GM18511 (cell line): ENCODE results near the gene INO80C.
"Not testable (repeated sequence)": the region's sequence is repeated elsewhere in the genome, so short reads cannot be mapped to it uniquely, and the experiment has no call there.

Experiments
- ATAC-seq: cut with Tn5 transposase; IDR thresholded peaks from one replicate; pipeline ENCODE4 v1.9.1; 2021; ENCODE audit warnings: mild to moderate bottlenecking, moderate library complexity; ENCODE audit not compliant: unreplicated experiment

Gene INO80C

GRCh38 chr18:35463827-35464226 lies 33.9 kb downstream of the INO80C start:
- no peak for ATAC-seq

DNA sequence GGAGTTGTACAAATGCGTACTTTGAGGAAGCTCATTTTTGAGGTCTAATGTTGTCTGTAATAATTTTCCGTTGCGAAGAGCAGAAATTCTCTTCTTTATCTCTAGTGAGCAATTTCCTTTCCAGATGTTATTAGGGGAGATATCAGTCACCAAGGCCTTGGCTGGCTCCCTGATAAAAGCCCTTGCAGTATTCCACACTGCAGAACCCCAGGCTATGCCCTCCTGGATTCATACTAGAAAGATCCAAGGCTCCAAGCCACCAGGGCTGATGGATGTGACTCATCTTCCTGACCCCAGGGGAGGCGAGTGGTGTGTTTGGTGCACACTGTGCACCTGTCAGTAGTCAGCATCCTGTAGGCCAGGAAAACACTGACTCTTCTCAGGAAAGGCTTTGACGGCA lies 34.7 kb downstream of the INO80C start:
- no peak for ATAC-seq

DNA sequence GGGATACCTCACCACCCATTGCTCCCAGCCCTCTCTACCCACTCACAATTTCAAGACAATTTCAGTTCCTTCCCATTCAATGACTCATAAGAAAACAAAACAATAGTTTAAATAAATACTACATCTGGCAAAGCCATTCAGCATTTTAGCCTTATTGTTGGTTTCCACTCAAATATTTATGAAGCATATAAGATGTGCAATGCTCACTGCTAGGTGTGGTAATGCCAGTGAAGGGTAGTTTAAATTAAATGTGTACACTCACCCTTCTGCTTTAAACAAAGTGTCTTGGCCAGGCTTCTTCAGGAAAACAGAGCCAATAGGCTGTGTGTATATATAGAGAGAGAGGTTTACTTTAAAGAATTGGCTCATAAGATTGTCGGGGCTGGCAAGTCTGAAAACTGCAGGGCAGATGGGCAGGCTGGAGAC lies 37.0 kb downstream of the INO80C start:
- ATAC-seq, result no peak

- ATAC-seq, result no peak
These were observed 37.8 kb downstream of the INO80C start for GRCh38 chr18:35459997-35460396.

DNA sequence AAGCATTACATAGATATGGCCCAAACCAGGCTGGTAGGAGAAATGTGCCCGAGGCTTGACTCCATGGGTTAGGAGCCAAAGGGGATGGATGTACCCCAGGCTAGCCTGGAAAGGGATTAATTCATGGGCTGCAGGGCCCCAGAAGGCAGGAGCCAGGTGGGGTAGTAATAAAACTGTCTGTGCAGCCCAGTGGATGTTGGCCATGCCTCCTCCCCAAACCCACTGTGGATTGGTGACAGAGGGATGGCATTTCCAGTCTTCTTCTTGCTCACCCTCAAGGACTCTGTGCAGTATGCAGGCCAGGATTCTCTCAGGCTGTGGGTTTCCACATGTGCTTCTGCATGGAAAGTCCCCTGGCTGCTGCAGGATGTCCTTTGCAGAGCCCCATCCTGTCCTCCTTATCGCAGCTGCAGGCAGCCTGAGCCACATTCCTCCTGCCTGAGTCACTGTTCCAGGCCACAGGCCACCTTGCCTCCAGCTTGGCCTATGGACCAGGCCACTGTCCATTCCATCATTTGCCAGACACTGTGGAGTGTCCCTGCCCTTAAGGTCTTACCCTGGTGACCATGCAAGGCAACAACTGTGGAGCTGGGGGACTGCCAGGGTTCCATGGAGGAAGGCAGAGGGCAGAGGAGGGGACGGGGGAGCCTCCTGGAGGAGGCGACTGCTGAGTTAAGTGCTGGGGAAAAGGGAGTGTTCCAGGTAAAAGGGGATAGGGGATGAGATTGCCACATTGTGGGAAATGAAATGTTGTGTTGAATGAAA lies 38.9 kb downstream of the INO80C start:
- peak; percentile 64 for ATAC-seq

- no peak for ATAC-seq
These were observed 39.5 kb downstream of the INO80C start for GRCh38 chr18:35458271-35458670.

DNA sequence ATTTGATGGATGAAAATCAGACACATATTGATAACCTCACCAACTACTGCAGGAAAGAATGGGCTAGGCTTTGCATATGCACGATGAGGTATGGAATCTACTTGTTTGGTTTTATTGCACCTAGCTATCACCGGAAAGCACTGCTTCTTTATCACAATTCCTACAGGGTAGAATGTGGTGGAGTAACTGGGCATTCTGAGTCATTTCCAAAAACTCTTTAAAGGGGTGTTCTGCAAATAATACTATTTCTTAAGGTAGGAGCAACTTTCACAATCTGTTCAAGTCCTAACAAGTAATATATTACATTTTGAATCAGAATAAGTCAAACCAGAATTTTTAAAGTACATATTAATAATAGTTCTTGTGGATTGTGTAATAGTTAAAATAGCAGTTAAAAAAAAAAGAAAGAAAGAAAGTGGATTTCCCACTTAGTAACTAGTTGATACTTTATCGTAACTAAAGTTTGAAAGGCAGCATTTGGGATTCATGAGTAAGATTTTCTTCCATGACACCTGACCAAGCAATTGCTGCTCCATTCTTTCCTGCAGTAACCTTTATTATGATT lies 40.5 kb downstream of the INO80C start:
- ATAC-seq, result no peak

DNA sequence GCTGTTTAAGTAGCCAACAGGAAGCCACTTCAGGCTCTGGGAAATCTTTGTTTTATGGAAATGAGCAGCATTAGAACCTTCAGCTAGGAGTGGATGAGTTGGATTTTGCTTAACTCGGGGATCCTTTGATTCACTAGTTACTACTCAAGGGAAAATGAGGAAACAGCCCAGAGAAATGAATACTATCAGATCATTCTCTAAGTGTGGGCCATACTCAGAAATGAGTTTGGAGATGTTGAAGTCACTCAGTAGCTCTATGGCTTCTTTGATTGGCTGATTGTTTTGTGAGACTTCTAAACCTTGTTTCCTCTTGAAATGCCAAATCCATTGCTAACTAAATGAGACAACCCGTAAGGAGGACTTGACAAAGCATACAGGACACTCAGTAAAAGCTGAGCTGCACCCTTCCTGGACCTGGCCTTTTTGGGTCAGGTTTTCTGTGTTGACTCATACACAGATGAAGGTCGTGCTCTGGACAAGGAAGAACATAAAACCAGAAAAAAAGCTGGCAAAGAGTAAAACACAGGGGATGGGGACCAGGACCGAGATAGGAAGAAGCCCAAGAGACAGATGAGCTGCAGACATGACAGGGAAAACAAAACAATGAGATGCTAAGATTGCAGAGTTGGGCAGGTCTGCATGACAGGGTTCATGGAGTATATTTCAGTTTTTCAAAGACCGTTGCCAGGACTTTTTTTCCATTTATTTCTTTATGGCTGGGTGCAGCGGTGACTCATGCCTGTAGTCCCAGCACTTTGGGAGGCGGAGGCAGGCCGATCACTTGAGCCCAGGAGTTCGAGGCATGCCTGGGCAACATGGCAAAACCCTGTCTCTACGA lies 41.6 kb downstream of the INO80C start:
- ATAC-seq, result no peak

GRCh38 chr18:35454803-35455202 lies 43.0 kb downstream of the INO80C start:
- ATAC-seq, result no peak

- not testable (repeated sequence) for ATAC-seq
These were observed 44.7 kb downstream of the INO80C start for GRCh38 chr18:35453065-35453464.

GRCh38 chr18:35451916-35452315 lies 45.8 kb downstream of the INO80C start:
- ATAC-seq, result no peak

GRCh38 chr18:35451032-35451431 lies 46.7 kb downstream of the INO80C start:
- no peak for ATAC-seq

DNA sequence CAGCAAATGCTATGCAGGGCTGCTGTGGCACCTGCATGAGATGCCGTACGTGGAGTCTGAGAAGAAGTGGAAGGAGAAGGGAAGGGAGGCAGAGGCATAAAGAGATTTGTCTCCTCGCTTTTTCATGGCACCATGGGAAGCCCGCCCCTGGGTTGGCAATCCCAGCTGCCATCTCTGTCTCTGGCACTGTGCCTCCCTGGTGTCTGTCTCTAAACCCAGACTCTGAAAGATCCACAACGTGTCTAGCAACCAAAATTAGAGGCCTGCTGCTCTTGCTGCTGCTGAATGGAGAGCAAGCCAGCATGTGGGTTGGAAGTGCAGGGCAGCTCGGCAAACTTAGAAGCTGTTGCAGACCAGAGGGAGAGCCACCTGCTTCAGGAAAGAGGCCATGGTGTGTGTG lies 53.1 kb downstream of the INO80C start:
- no peak for ATAC-seq

GRCh38 chr18:35443847-35444246 lies 53.9 kb downstream of the INO80C start:
- ATAC-seq, result no peak

DNA sequence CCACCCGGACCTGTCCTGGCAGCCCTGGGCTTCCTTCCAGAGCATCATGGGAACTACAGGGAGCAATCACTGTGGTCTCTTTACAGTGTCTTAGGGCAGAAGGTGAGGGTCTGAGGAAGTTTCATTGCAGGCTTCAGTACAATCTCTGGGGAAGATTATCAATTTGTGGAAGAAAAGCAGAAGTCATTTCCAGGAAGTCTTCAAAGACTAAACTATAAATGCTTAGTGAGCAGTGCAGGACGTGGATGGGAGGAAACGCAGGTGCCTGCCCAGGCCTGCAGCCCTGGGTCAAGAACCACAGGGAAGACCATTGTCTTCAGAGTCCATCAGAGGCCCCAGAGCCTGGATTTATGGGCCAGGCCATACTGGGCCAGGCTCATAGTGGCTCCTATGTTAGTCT lies 54.3 kb downstream of the INO80C start:
- ATAC-seq, result no peak

- no peak for ATAC-seq
These were observed 55.1 kb downstream of the INO80C start for GRCh38 chr18:35442701-35443100.

DNA sequence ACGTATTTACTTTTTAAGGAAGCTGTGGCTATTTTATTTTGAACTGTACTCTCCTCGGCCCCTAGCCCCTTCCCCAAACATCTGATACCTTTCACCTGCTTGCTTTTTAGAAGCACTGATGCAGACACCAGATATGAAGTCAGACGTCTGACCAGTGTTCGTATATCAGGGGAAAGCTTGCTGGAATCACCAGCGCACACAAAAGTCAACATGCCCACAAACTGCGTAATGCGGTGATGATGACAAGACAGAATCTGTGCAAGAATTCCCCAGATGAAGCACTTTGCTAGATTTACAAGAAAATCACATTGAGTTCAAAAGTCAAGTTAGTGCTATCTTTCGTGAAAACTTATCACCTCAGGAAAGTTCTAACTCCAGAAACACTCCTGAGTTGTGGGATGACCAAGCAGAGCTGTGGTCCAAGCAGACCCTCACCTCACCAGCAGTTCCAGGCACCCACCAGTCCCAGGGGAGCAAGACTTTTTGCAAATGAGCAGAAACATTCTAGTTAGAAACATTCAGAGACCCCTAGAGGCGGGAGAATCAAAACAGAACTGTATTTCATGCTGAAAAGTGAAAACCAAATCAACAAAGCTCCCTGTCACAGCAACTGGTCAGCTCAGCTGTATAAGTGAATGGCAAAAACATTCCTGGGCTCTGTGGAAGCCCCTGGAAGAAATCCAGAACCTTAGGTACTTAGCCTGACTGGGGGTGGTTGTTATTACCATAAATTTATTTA lies 55.7 kb downstream of the INO80C start:
- ATAC-seq, result no peak

GRCh38 chr18:35438480-35439234 lies 59.1 kb downstream of the INO80C start:
- no peak for ATAC-seq

DNA sequence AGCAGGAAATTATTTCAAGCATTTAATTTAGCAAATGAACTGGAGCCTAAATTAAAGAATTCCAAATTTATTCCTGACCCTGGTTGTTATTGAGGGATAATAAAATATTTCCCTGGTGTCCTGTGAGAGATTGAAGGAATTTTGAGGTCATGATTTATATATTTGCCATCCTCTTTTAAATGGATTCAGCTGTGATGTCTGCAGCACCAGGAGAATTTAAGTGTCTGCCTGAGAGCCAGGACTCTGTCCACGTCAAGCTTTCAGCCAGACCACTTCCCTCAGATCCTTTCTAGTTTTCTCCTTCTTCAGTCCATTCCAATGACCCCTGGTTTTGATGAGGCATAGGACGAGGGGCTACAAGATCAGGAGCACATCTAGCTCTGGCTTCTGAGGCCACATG lies 59.9 kb downstream of the INO80C start:
- ATAC-seq, result no peak

DNA sequence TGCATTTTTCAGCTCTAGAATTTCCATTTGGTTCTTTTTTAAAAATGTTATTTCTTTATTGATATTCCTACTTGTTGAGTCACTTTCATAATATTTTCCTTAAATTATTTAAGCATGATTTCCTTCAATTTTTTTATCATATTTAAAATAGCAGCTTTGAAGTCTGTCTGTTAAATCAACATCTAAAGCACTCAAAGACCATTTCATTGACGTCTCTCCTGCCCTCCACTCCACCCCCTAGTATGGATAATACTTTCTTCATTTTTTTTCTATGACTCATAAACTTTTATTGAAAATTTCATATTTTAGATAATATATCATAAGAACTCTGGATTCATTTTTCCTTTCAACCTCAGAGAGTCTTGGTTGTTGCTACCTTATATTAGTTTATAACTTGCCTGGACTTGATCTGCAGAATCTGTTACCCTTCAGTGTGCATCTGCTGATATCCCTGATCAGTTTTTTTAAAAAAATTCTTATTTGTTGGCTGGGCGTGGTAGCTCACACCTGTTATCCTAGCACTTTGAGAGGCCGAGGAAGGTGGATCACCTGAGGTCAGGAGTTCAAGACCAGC lies 61.6 kb downstream of the INO80C start:
- ATAC-seq, result no peak
